Neural cell (in vitro differentiated cells): ENCODE results near the gene DHFR2. TPM values are rescaled to one million over a fixed set of nuclear protein-coding genes. Genes with fewer than 3 reads are reported as not detected.
A peak's percentile ranks its signal among the peaks of the same experiment; 100 is the strongest.

Source experiments
- H2AFZ ChIP-seq: fragments of 200-600, 300-800 bp; sonication (generic), shearing (Covaris generic); 2 replicates; pipeline ENCODE4 v1.6.0; 2014; ENCODE audit warnings: low read depth, mild to moderate bottlenecking, antibody characterized with exemption, low read length, moderate library complexity
- H3F3A ChIP-seq: fragments of 200-600 bp; shearing (Covaris generic); 2 replicates; pipeline ENCODE4 v1.6.1; 2016; ENCODE audit warnings: mild to moderate bottlenecking, moderate library complexity, mixed read lengths, antibody characterized with exemption, low read length; ENCODE audit not compliant: insufficient read depth, poor library complexity, severe bottlenecking
- H3K27ac ChIP-seq: fragments of 200-600, 300-800 bp; sonication (generic), shearing (Covaris generic); 2 replicates; pipeline ENCODE4 v1.5.1; 2014; ENCODE audit warnings: mild to moderate bottlenecking, low read length, moderate library complexity
- H3K27me3 ChIP-seq: fragments of 300-800, 200-600 bp; sonication (generic), shearing (Covaris generic); 2 replicates; pipeline ENCODE4 v1.6.0; 2014; ENCODE audit warnings: mild to moderate bottlenecking, low read depth, low read length, moderate library complexity; ENCODE audit not compliant: insufficient read depth
- H3K36me3 ChIP-seq: fragments of 300-800, 200-600 bp; sonication (generic), shearing (Covaris generic); 2 replicates; pipeline ENCODE4 v1.5.1; 2014; ENCODE audit warnings: mild to moderate bottlenecking, antibody characterized with exemption, low read length, moderate library complexity; ENCODE audit not compliant: insufficient read depth
- H3K4me2 ChIP-seq: fragments of 300-800, 200-600 bp; sonication (generic), shearing (Covaris generic); 2 replicates; pipeline ENCODE4 v1.6.0; 2014; ENCODE audit warnings: mild to moderate bottlenecking, low read length
- H3K4me3 ChIP-seq: fragments of 300-800, 200-600 bp; sonication (generic), shearing (Covaris generic); 2 replicates; pipeline ENCODE4 v1.5.1; 2014; ENCODE audit warnings: mild to moderate bottlenecking, low read length, moderate library complexity
- H3K79me2 ChIP-seq: fragments of 200-600 bp; shearing (Covaris generic); replicated peaks from 2 replicates; pipeline ENCODE4 v1.6.0; 2014; ENCODE audit warnings: mild to moderate bottlenecking, low read length, moderate library complexity; ENCODE audit not compliant: insufficient read depth
- H3K9ac ChIP-seq: fragments of 300-800, 200-600 bp; sonication (generic), shearing (Covaris generic); 2 replicates; pipeline ENCODE4 v1.6.1; 2016; ENCODE audit warnings: mild to moderate bottlenecking, low read length, mixed read lengths
- H3K9me2 ChIP-seq: fragments of 200-600 bp; shearing (Covaris generic); 2 replicates; pipeline ENCODE4 v1.6.1; 2016; ENCODE audit warnings: mild to moderate bottlenecking, low read length, mixed read lengths; ENCODE audit not compliant: insufficient read depth
- H3K9me3 ChIP-seq: fragments of 200-600, 300-800 bp; sonication (generic), shearing (Covaris generic); 2 replicates; pipeline ENCODE4 v1.6.1; 2016; ENCODE audit warnings: mild to moderate bottlenecking, mixed run types, low read length, moderate library complexity, mixed read lengths
- H4K20me1 ChIP-seq: fragments of 200-600 bp; shearing (Covaris generic); 2 replicates; pipeline ENCODE4 v1.6.1; 2016; ENCODE audit warnings: mild to moderate bottlenecking, mixed run types; ENCODE audit not compliant: insufficient read depth
- CTCF ChIP-seq: fragments of 450-650 bp; IDR thresholded peaks from 2 replicates; pipeline ENCODE4 v1.5.1; 2014; ENCODE audit warnings: antibody characterized with exemption, mild to moderate bottlenecking, moderate library complexity; ENCODE audit not compliant: poor library complexity, severe bottlenecking
- EP300 ChIP-seq: fragments of 450-650 bp; conservative IDR thresholded peaks from 2 replicates; pipeline ENCODE4 v1.6.1; 2014; ENCODE audit warnings: antibody characterized with exemption, mild to moderate bottlenecking, moderate library complexity; ENCODE audit not compliant: poor library complexity, severe bottlenecking
- EZH2 ChIP-seq: fragments of 200-600, 300-800 bp; shearing (Covaris generic), sonication (generic); IDR thresholded peaks from 2 replicates; pipeline ENCODE4 v1.6.1; 2014; ENCODE audit warnings: antibody characterized with exemption, low read length, borderline replicate concordance, mild to moderate bottlenecking; ENCODE audit not compliant: insufficient read depth, poor library complexity, severe bottlenecking
- MXI1 ChIP-seq: fragments of 450-650 bp; conservative IDR thresholded peaks from 2 replicates; pipeline ENCODE4 v1.6.1; 2014; ENCODE audit warnings: antibody characterized with exemption, mild to moderate bottlenecking; ENCODE audit not compliant: poor library complexity, severe bottlenecking
- POLR2AphosphoS5 ChIP-seq: IDR thresholded peaks from 2 replicates; pipeline ENCODE4 v1.6.1; 2012
- RAD21 ChIP-seq: fragments of 450-650 bp; conservative IDR thresholded peaks from 2 replicates; pipeline ENCODE4 v1.6.1; 2014; ENCODE audit warnings: antibody characterized with exemption, mild to moderate bottlenecking, moderate library complexity
- REST ChIP-seq: IDR thresholded peaks from 2 replicates; pipeline ENCODE4 v1.6.1; 2012; ENCODE audit warnings: borderline replicate concordance
- SMC3 ChIP-seq: fragments of 450-650 bp; conservative IDR thresholded peaks from 2 replicates; pipeline ENCODE4 v1.6.1; 2014; ENCODE audit warnings: antibody characterized with exemption, mild to moderate bottlenecking, moderate library complexity; ENCODE audit not compliant: poor library complexity
- TAF1 ChIP-seq: IDR thresholded peaks from 2 replicates; pipeline ENCODE4 v1.6.1; 2012; ENCODE audit warnings: low read depth
- polyA plus RNA-seq: library from polyadenylated mRNA; depleted of rRNA; stranded (reverse); fragments of >200 nt; gene quantifications from 2 replicates; pipeline ENCODE4 v1.2.3, GENCODE V29; 2014

Gene DHFR2
- polyA plus RNA-seq, 1 donor from 2014 or later: 5.6 TPM

GRCh38 chr3:94064243-94064860 lies 1.6 kb upstream of the DHFR2 start:
- Histone ChIP-seq H3K4me2 (peak overlapping the region; percentile 59), H3K27me3 (no peaks in the 10 kb centered on the region), H3K9me2 (no peaks in the 10 kb centered on the region), H3K4me3 (peak overlapping the region; percentile 73), H3K27ac (no peak overlapping the region), H3K36me3 (peaks cover 6% of the 10 kb centered on the region), H3F3A (no peaks in the 10 kb centered on the region), H3K9me3 (no peaks in the 10 kb centered on the region), H3K9ac (no peak overlapping the region), H2AFZ (no peak overlapping the region), H4K20me1 (no peaks in the 10 kb centered on the region), H3K79me2 (peaks cover 29% of the 10 kb centered on the region)
- no peak for TF ChIP-seq POLR2AphosphoS5
- TF ChIP-seq EZH2: no peak
- no peak for TF ChIP-seq TAF1
- TF ChIP-seq MXI1: no peak
- TF ChIP-seq EP300: no peak
- TF ChIP-seq REST: no peak
- TF ChIP-seq CTCF: no peak
- TF ChIP-seq SMC3: no peak
- TF ChIP-seq RAD21: no peak

GRCh38 chr3:94063496-94064119 lies 892 bp upstream of the DHFR2 start:
- H3F3A ChIP-seq: no peaks in the 10 kb centered on the region
- TF ChIP-seq RAD21 (no peak), TAF1 (no peak), MXI1 (no peak), REST (no peak), POLR2AphosphoS5 (no peak), CTCF (no peak), EZH2 (no peak), SMC3 (no peak), EP300 (no peak)
- H3K9me3 ChIP-seq: no peaks in the 10 kb centered on the region
- H4K20me1 ChIP-seq: no peaks in the 10 kb centered on the region
- peaks cover 28% of the 10 kb centered on the region for H3K79me2 ChIP-seq
- H3K9ac ChIP-seq: peak overlapping the region; percentile 91
- no peaks in the 10 kb centered on the region for H3K9me2 ChIP-seq
- peak overlapping the region; percentile 59 for H3K4me2 ChIP-seq
- peak overlapping the region; percentile 98 for H2AFZ ChIP-seq
- peaks cover 6% of the 10 kb centered on the region for H3K36me3 ChIP-seq
- peak overlapping the region; percentile 97 for H3K27ac ChIP-seq
- H3K27me3 ChIP-seq: no peaks in the 10 kb centered on the region
- H3K4me3 ChIP-seq: peak overlapping the region; percentile 73
